GM12878 (cell line): Measurements from ENCODE around the gene RICTOR.

Experiments used
- EZH2 ChIP-seq: IDR thresholded peaks from 2 replicates; pipeline ENCODE4 v1.6.1; 2012; ENCODE audit warnings: low read depth, mild to moderate bottlenecking, control low read depth, inconsistent platforms, low read length, borderline replicate concordance; ENCODE audit not compliant: control insufficient read depth
- JUNB ChIP-seq: IDR thresholded peaks from 2 replicates; pipeline ENCODE4 v1.6.1; 2016; ENCODE audit warnings: antibody characterized with exemption, mild to moderate bottlenecking
- POLR2AphosphoS5 ChIP-seq: IDR thresholded peaks from 2 replicates; pipeline ENCODE4 v1.6.1; 2011; ENCODE audit warnings: mild to moderate bottlenecking, low read length, inconsistent platforms

- TF ChIP-seq POLR2AphosphoS5 (no peak), EZH2 (no peak), JUNB (no peak)
These were observed 146.7 kb downstream of the RICTOR start for GRCh38 chr5:38927470-38927869.
